SKM-1 treated with dmso at 0.1 percent for 144 hours (cell line): ENCODE measurements around the gene ENDOV.
"Not testable (repeated sequence)": the region's sequence is repeated elsewhere in the genome, so short reads cannot be mapped to it uniquely, and the experiment has no call there.

Source experiments
- DNase-seq: peaks from one replicate; lab custom pipeline; 2025; ENCODE audit not compliant: unreplicated experiment; lab: John Stamatoyannopoulos, UW

Gene ENDOV

GRCh38 chr17:80388175-80388574 is 26.8 kb upstream of the ENDOV start:
- no peak for DNase-seq

DNA sequence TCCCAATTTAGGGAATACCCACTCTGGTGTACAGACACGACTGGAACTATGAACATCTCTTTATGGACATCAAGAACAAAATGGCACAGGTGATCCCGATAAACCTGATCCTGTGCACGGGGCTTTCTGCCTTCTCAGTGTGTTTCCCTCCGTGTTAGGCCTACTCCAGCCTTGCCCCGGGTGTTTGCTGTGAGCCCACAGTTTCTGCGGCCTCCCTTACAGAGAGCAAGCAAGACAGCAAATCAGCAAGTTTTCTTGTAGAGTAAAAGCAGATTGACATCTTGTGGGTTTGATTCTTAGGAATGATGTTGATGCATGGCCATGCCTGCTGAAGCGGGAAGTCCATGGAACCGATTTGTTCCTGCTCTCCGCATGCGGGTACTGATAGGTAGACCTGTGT is 26.4 kb upstream of the ENDOV start:
- DNase-seq = no peak

DNA sequence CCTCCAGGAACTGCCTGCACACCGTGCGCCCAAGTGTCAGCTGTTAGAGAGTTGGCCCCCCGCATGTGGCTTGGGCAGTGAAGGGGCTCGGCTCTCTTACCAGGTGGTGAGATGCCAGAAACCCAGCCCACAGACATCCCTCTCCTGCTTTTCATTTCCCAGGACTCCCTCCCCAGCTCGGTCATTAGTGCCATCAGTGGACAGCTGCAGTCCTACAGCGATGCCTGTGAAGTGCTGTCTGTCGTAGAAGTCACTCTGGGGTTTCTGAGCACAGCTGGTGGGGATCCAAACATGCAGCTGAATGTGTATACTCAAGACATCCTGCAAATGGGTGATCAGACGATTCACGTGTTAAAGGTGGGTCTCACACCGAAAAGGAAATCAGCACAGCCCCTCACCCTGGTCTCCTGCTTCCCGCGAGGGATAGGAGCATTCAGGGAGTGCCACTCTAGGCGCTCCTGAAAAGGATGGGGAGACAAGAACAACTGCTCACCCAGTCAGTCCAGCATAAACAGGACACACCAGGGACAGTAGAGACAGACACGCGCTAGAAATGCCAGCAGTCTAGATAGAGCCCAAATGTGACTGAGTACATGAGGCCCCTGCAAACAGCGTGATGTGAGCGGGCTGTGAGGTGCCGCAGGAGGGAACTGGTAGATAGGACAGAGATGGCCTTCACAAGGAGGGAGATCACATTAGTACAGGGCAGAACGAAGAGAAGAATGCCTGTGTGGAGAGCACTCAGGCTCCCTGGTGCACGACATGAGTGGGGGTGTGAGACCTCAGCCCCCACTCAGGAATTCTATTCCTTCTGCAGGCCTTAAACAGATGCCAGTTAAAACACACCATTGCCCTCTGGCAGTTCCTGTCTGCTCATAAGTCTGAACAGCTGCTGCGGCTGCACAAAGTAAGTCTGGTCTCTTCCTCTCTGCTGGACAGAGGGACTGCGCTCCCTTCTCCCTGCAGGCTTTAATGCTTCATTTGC is 25.7 kb upstream of the ENDOV start:
- DNase-seq = no peak

GRCh38 chr17:80393241-80393890 is 21.6 kb upstream of the ENDOV start:
- DNase-seq = no peak

- DNase-seq = no peak
Measured at GRCh38 chr17:80393961-80394360, 21.0 kb upstream of the ENDOV start.

DNA sequence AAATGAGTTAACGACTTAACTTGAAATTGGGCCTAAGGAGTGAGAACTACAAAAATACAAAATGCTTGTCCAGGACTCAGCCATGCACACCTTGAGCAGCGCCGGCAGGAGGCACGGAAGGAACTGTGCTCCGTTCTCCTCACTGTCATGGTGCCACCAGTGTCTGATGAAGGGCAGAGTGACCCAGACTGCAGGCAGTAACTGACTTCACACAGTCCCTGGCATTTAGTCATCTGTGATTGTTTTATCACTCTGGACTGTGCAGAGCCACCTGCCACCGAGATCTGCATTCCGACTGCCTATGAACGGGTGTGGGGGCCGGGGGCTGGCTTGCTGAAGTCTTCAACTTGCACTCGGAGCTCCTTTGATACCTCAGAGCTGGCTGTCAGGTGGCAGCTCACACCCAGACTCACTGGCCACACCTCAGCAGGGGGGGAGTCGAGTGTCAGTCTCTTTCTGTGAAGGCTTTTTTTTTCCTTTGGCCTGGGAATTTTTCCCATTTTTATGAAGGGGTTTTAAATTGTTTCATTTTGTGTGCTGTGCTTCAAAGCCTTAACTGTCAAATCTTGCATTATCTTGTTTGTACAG is 20.2 kb upstream of the ENDOV start:
- no peak for DNase-seq

DNA sequence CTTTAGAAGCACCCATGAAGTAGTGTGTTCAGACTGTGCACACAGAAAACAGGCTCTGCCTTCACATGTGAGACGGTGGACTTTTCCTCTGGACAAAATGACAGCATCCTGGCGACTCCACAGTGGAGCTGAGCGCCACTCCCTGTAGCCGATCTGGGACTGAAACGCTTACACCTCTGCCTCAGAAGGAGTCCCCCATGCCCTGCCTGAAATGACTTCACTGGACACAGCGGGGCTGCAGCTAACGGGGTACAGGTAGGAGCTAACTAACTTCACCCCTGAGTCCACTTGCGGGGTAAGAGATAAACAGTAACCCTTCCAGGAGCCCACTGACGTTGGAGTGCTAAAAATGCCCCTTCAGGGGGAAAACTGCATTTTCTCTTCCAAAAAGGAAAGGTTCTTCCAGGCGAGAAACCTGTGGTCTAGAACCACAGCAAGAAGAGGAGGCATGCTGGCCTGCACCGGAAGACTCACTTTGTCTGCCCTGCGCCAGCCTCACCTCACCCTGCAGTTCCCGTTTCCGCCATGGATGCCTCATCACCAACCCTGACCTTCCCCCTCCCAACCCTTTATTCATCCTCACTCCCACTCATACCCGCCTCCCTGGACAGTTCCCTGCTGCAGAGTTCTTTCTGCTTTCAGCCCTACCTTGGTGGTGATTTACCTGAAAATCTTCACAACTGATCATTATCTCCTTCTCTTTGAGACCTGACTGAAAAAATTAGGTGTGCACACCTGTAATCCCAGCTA is 19.4 kb upstream of the ENDOV start:
- DNase-seq = no peak

GRCh38 chr17:80396157-80397033 is 18.6 kb upstream of the ENDOV start:
- no peak for DNase-seq

DNA sequence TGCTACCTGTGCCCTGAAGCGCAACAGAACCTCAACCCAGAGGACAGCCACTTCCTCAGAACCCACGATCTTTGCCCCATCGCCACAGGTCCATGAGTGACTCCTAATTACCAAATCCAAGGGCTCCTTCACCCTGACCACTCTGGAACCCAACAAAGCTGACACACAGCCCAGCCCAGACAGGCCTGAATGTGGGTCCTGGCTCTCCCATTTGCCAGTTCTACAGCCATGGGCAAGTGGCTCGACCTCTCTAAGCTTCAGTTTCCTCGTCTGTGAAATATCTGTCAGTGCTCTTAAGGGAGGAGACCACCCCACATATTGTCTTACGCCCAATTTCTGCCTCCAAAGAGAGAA is 18.0 kb upstream of the ENDOV start:
- DNase-seq = no peak

DNA sequence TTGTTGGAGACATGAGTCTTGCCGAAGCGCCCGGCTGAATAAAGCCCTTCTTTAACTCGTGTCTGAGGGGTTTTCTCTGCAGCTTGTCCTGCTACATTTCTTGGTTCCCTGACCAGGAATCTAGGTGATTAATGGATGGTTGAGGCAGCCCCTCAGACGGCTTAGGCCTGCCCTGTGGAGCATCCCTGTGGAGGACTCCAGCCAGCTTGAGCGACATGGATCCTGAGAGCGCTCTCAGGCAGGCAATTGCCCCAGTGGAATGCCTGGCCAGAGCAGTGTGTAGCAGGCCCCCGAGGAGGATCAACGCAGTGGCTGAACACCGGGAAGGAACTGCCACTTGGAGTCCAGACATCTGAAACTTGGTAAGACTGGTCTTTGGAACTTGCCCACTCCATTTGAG is 17.3 kb upstream of the ENDOV start:
- no peak for DNase-seq

GRCh38 chr17:80401086-80401485 is 13.9 kb upstream of the ENDOV start:
- not testable (repeated sequence) for DNase-seq

DNA sequence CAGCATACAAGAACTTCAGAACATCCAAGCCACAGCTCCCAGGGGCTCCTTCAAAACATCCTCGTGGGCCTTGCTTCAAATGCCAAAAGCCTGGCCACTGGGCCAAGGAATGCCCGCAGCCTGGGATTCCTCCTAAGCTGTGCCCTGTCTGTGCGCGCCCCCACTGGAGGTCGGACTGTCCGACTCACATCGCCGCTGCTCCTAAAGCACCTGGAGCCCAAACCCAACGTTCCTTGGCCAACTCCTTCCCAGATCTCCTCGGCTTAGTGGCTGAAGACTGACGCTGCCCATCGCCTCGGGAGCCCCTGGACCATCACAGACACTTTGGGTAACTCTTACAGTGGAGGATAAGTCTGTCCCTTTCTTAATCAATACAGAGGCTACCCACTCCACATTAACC is 12.9 kb upstream of the ENDOV start:
- DNase-seq = not testable (repeated sequence)

DNA sequence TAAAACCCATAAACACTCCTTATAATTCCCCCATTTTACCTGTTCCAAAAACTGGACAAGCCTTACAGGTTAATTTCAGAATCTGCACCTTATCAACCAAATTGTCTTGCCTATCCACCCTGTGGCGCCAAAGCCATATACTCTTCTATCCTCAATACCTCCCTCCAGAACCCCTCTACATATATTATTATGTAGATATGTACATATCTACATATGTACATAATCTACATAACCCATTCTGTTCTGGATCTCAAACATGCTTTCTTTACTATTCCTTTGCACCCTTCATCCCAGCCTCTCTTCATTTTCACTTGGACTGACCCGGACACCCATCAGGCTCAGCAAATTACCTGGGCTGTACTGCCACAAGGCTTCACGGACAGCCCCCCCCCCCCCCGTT is 12.0 kb upstream of the ENDOV start:
- DNase-seq = no peak

- DNase-seq = no peak
Measured at GRCh38 chr17:80406146-80406545, 8.8 kb upstream of the ENDOV start.

- not testable (repeated sequence) for DNase-seq
Measured at GRCh38 chr17:80407917-80408316, 7.0 kb upstream of the ENDOV start.

DNA sequence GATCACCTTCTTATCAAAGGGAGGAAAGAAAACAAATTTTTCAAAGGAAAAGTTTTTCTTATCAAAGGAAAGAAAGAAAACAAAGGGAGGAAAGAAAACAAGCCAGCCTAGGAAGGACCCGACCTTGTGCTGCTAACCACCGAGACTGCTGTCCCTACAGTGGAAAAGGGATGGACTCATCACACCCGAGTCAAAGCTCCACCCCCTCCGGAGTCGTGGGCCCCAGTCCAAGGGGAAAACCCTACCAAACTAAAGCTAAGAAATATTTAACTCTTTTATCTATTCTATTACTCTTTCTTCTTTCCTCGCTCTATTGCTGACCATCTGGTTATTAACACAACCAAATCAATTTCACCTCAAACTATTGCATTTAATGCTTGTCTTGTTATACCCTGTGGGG is 6.1 kb upstream of the ENDOV start:
- DNase-seq = no peak

DNA sequence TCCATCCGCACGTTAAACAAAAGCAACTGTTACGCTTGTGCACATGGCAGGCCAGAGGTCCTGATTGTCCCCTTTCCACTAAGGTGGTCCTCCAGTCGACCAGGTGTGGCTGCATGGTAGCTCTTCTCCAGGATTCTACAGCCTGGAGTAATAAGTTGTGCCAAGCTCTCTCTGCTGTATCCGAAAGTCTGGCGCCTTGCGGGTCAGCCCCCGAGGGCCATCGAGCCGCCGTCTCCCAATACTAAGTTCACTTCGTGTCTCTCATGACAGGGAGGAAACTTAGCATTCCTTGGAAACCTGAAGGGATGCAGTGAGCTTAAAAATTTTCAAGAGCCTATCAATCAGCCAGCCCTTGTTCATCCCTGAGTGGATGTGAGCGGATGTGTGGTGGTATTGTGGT is 5.3 kb upstream of the ENDOV start:
- DNase-seq = no peak

DNA sequence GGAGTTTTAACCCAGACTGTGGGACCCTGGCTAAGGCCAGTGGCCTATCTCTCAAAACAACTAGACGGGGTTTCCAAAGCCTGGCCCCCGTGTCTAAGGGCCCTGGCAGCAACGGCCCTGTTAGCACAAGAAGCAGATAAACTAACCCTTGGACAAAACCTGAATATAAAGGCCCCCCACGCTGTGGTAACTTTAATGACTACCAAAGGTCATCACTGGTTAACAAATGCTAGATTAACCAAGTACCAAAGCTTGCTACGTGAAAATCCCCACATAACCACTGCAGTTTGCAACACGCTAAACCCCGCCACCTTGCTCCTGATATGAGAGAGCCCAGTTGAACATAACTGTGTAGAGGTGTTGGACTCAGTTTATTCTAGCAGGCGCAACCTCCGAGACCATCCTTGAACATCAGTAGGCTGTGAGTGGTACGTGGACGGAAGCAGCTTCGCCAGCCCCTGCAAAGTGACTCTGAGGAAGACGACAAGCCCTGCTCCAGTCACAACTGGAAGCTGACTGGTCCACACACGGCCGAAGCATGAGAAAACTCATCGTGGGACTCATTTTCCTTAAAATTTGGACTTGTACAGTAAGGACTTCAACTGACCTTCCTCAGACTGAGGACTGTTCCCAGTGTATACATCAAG is 4.4 kb upstream of the ENDOV start:
- not testable (repeated sequence) for DNase-seq

DNA sequence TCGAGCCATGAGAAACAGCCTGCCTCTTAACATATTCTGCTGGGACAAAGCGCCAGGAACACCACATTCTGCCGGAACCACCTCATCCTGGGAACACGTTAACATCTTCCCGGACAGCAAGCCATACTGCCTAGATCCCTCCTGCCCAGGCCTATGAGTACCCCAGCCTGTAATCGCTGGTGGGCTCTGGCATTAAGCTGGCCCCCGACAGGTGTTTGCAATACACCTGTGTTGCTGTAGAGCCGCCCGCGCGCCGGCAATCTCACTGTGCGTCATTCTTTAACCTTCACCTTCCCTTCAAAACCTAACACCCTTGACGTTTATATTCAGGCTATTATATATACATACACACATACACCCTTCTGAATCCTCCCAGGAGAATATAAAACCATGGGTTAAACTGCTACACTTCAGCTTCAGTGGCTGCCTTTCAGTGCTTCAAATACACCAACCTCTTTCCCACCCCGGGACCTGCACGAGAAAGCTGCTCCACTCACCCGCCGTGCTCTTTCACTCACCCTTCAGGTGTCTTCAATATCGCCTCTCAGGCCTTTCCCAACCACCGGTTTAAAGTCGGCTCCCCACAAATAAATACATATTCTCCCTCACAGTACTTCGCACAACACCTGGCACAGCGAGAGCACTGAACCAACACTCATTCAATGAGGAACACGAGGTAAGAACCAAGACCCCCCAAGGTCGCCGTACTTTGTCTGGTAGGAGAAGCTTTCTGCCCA is 1.0 kb upstream of the ENDOV start:
- DNase-seq = no peak
